A549 (cell line): ENCODE data around the gene LIPI. TPM values are rescaled to one million over a fixed set of nuclear protein-coding genes. Genes with fewer than 3 reads are reported as not detected.

Experiments used
- ATAC-seq, 2 experiments: fragments of 200-7000 bp in 1 of 2; fragments of >200 bp in 1 of 2; cut with Nextera tagmentation in 1 of 2; cut with Tn5 transposase in 1 of 2; 3 replicates each; pipeline versions ENCODE4 v1.8.0 to v1.9.1; 2018 to 2020; ENCODE audit warnings: mild to moderate bottlenecking in 1 of 2, moderate library complexity in 1 of 2
- CTCF ChIA-PET: fragments of 300-600 bp; sonication (Branson Sonifier 250); formaldehyde crosslinking; extraction: SDS; loops from one replicate; lab custom pipeline; 2021; ENCODE audit warnings: antibody characterized with exemption, inconsistent platforms; lab: Yijun Ruan, JAX
- POLR2A ChIA-PET: fragments of 350-600 bp; formaldehyde crosslinking; extraction: SDS; loops from one replicate; lab custom pipeline; 2021; ENCODE audit warnings: antibody characterized with exemption, inconsistent platforms; lab: Yijun Ruan, JAX
- DNase-seq, 2 experiments: peaks; one replicate each; pipeline versions ENCODE4 v3.0.0 to v3.0.0-alpha.2; 2011 to 2016; ENCODE audit warnings: low read depth in 1 of 2, low spot score in 1 of 2
- FAIRE-seq: peaks from 2 replicates; lab custom pipeline; 2011; peaks lifted over from hg19 to GRCh38; lab: Jason Lieb, UNC
- H3K27ac ChIP-seq, 2 experiments: fragments of >200 bp; sonication (Bioruptor Twin); formaldehyde crosslinking; 3 replicates each; pipeline ENCODE4 v1.5.1; 2016 to 2017
- H3K4me1 ChIP-seq: fragments of >200 bp; sonication (Bioruptor Twin); formaldehyde crosslinking; 3 replicates; pipeline ENCODE4 v1.6.1; 2016
- H3K4me2 ChIP-seq: fragments of >200 bp; sonication (Bioruptor Twin); formaldehyde crosslinking; 3 replicates; pipeline ENCODE4 v1.6.1; 2016
- H3K4me3 ChIP-seq: fragments of >200 bp; sonication (Bioruptor Twin); formaldehyde crosslinking; 3 replicates; pipeline ENCODE4 v1.5.1; 2016
- H3K9me3 ChIP-seq: fragments of >200 bp; sonication (Bioruptor Twin); formaldehyde crosslinking; 3 replicates; pipeline ENCODE4 v1.6.1; 2016
- ATOH8 ChIP-seq: fragments of 250-450 bp; sonication (Bioruptor Pico); IDR thresholded peaks from 2 replicates; pipeline ENCODE4 v1.5.0; 2020; ENCODE audit warnings: low read depth, mild to moderate bottlenecking, moderate library complexity
- BCL3 ChIP-seq: fragments of >200 bp; sonication (Bioruptor Twin); formaldehyde crosslinking; IDR thresholded peaks from 3 replicates; pipeline ENCODE4 v1.6.1; 2016
- CBX2 ChIP-seq: fragments of 200-600 bp; sonication (generic); IDR thresholded peaks from 2 replicates; pipeline ENCODE4 v1.6.1; 2016; ENCODE audit warnings: low read depth, mild to moderate bottlenecking, borderline replicate concordance
- CHD2 ChIP-seq: fragments of 150-350 bp; IDR thresholded peaks from 2 replicates; pipeline ENCODE4 v1.6.1; 2014; ENCODE audit warnings: low read length; ENCODE audit not compliant: partially characterized antibody
- CHD4 ChIP-seq: fragments of 200-600 bp; sonication (generic); IDR thresholded peaks from 2 replicates; pipeline ENCODE4 v1.6.1; 2016; ENCODE audit warnings: antibody characterized with exemption, mild to moderate bottlenecking, borderline replicate concordance
- E2F6 ChIP-seq: IDR thresholded peaks from 2 replicates; pipeline ENCODE4 v1.6.1; 2012; ENCODE audit warnings: low read depth, borderline replicate concordance
- EHF ChIP-seq: fragments of 250-450 bp; sonication (Bioruptor Pico); IDR thresholded peaks from 2 replicates; pipeline ENCODE4 v1.5.0; 2020; ENCODE audit warnings: mild to moderate bottlenecking
- EHMT2 ChIP-seq: fragments of 200-600 bp; sonication (generic); IDR thresholded peaks from 2 replicates; pipeline ENCODE4 v1.6.1; 2016; ENCODE audit warnings: antibody characterized with exemption, low read depth, mild to moderate bottlenecking, moderate library complexity
- ESRRA ChIP-seq: fragments of 150-350 bp; IDR thresholded peaks from 2 replicates; pipeline ENCODE4 v1.6.1; 2014; ENCODE audit warnings: mild to moderate bottlenecking, low read length, borderline replicate concordance
- FOSB ChIP-seq: fragments of 250-450 bp; sonication (Bioruptor Pico); IDR thresholded peaks from 2 replicates; pipeline ENCODE4 v1.5.0; 2020; ENCODE audit warnings: mild to moderate bottlenecking, moderate library complexity
- FOXS1 ChIP-seq: fragments of 250-450 bp; sonication (Bioruptor Pico); IDR thresholded peaks from 2 replicates; pipeline ENCODE4 v1.5.0; 2020; ENCODE audit warnings: mild to moderate bottlenecking, moderate library complexity
- GATA3 ChIP-seq: IDR thresholded peaks from 2 replicates; pipeline ENCODE4 v1.6.1; 2012; ENCODE audit warnings: borderline replicate concordance
- HDAC2 ChIP-seq: fragments of 200-600 bp; sonication (generic); IDR thresholded peaks from 2 replicates; pipeline ENCODE4 v1.6.1; 2016
- HES2 ChIP-seq: fragments of >200 bp; sonication (Bioruptor Twin); formaldehyde crosslinking; IDR thresholded peaks from 2 replicates; pipeline ENCODE4 v1.6.1; 2016
- HOXA7 ChIP-seq: fragments of 250-450 bp; sonication (Bioruptor Pico); IDR thresholded peaks from 2 replicates; pipeline ENCODE4 v1.5.0; 2020; ENCODE audit warnings: mild to moderate bottlenecking, moderate library complexity
- HOXB5 ChIP-seq: fragments of 250-450 bp; sonication (Bioruptor Pico); IDR thresholded peaks from 2 replicates; pipeline ENCODE4 v1.5.0; 2020; ENCODE audit warnings: mild to moderate bottlenecking, moderate library complexity
- MAFK ChIP-seq: fragments of 450-650 bp; IDR thresholded peaks from 2 replicates; pipeline ENCODE4 v1.6.1; 2014; ENCODE audit not compliant: partially characterized antibody
- MAX ChIP-seq: IDR thresholded peaks from 2 replicates; pipeline ENCODE4 v1.6.1; 2012
- MAZ ChIP-seq: fragments of 150-350 bp; IDR thresholded peaks from 2 replicates; pipeline ENCODE4 v1.6.1; 2014; ENCODE audit warnings: antibody characterized with exemption, low read depth, low read length, borderline replicate concordance
- NFE2L2 ChIP-seq: fragments of 150-350 bp; conservative IDR thresholded peaks from 2 replicates; pipeline ENCODE4 v1.6.1; 2014; ENCODE audit warnings: low read length
- NR3C1 ChIP-seq: fragments of >200 bp; sonication (Bioruptor Twin); formaldehyde crosslinking; IDR thresholded peaks from 3 replicates; pipeline ENCODE4 v1.6.1; 2017
- PHF8 ChIP-seq: fragments of 200-600 bp; sonication (generic); IDR thresholded peaks from 2 replicates; pipeline ENCODE4 v1.6.1; 2016; ENCODE audit warnings: low read depth, mild to moderate bottlenecking, antibody characterized with exemption, moderate library complexity, borderline replicate concordance
- POLR2A ChIP-seq: IDR thresholded peaks from 2 replicates; pipeline ENCODE4 v1.6.1; 2012; ENCODE audit warnings: mild to moderate bottlenecking, low read length
- RARB ChIP-seq: fragments of 250-450 bp; sonication (Bioruptor Pico); IDR thresholded peaks from 2 replicates; pipeline ENCODE4 v1.8.0; 2021; ENCODE audit warnings: mild to moderate bottlenecking, moderate library complexity
- RFX5 ChIP-seq: fragments of 450-650 bp; IDR thresholded peaks from 2 replicates; pipeline ENCODE4 v1.7.1; 2014; ENCODE audit warnings: antibody characterized with exemption, mild to moderate bottlenecking, moderate library complexity
- SREBF2 ChIP-seq: fragments of 450-650 bp; IDR thresholded peaks from 2 replicates; pipeline ENCODE4 v1.6.1; 2014; ENCODE audit warnings: mild to moderate bottlenecking, moderate library complexity
- USF2 ChIP-seq: fragments of 450-650 bp; IDR thresholded peaks from 2 replicates; pipeline ENCODE4 v1.6.1; 2014; ENCODE audit warnings: antibody characterized with exemption
- WGBS: methylation state at CpG from one replicate; pipeline ENCODE4 v1.1.6; 2017; ENCODE audit errors: missing lambda C conversion rate; 5-methylcytosine and 5-hydroxymethylcytosine counted together
- polyA plus RNA-seq, 4 experiments: library from polyadenylated mRNA; depleted of rRNA in 3 of 4; stranded (reverse); fragments of >200 nt; fragmentation: RNase III in 1 of 4; extraction: RNeasy Plus Mini Kit Qiagen cat#74134 plus additional on column Dnase treatment in 1 of 4; gene quantifications; 2 replicates in 3 of 4; 3 replicates in 1 of 4; pipeline ENCODE4 v1.2.3, GENCODE V29; 2011 to 2017

The LIPI gene
- polyA plus RNA-seq, 2 of the 4 experiments (the other 2 are of a cell fraction): not detected

GRCh38 chr21:14078746-14079375 lies 131.9 kb downstream of the LIPI start:
- no peak for ATAC-seq
- Histone ChIP-seq H3K4me1 (no peaks in the 10 kb centered on the region), H3K9me3 (no peaks in the 10 kb centered on the region), H3K4me2 (no peak overlapping the region), H3K27ac (no peak overlapping the region), H3K4me3 (no peak overlapping the region)
- CTCF ChIA-PET: no interaction called here
- no peak for FAIRE-seq
- WGBS: 90% methylated on average over 23 of the region's 40 CpGs
- no peak for DNase-seq
- TF ChIP-seq SREBF2 (no peak), GATA3 (no peak), MAFK (no peak), HOXA7 (no peak), E2F6 (no peak), MAZ (no peak), EHMT2 (no peak), BCL3 (no peak), EHF (CRISPR knock-in tag) (no peak), HOXB5 (no peak), CHD4 (no peak), POLR2A (no peak), RFX5 (no peak), HDAC2 (no peak)
- POLR2A ChIA-PET: no interaction called here

GRCh38 chr21:14076143-14076806 lies 134.5 kb downstream of the LIPI start:
- WGBS: 97% methylated on average over 11 of the region's 32 CpGs
- H3K9me3 ChIP-seq: no peaks in the 10 kb centered on the region
- POLR2A ChIA-PET: no interaction called here

GRCh38 chr21:14075346-14076142 lies 135.2 kb downstream of the LIPI start:
- TF ChIP-seq USF2 (no peak), EHF (CRISPR knock-in tag) (no peak), CHD4 (no peak), NR3C1 (no peak)
- no peaks in the 10 kb centered on the region for H3K9me3 ChIP-seq
- no peak overlapping the region for H3K4me3 ChIP-seq
- ATAC-seq (no peak), FAIRE-seq (no peak), DNase-seq (no peak)
- H3K4me2 ChIP-seq: no peak overlapping the region
- POLR2A ChIA-PET: no interaction called here
- H3K4me1 ChIP-seq: no peaks in the 10 kb centered on the region
- CTCF ChIA-PET: no interaction called here
- no peak overlapping the region for H3K27ac ChIP-seq
- WGBS: 98% methylated on average over 19 of the region's 32 CpGs

More at GRCh38 chr21:14076143-14076806, 134.5 kb downstream of the LIPI start:
- no peak overlapping the region for H3K4me3 ChIP-seq
- ATAC-seq: no peak
- DNase-seq: no peak
- no peak overlapping the region for H3K27ac ChIP-seq
- H3K4me1 ChIP-seq: no peaks in the 10 kb centered on the region
- H3K4me2 ChIP-seq: no peak overlapping the region
- no peak for FAIRE-seq
- CTCF ChIA-PET: no interaction called here
- TF ChIP-seq EHMT2: no peak

- H3K9me3 ChIP-seq: no peaks in the 10 kb centered on the region
- CTCF ChIA-PET: no interaction called here
- POLR2A ChIA-PET: no interaction called here
- no peak overlapping the region for H3K4me2 ChIP-seq
- no peak for ATAC-seq
- H3K4me3 ChIP-seq: no peak overlapping the region
- H3K4me1 ChIP-seq: no peaks in the 10 kb centered on the region
- FAIRE-seq: no peak
- no peak overlapping the region for H3K27ac ChIP-seq
- WGBS: 97% methylated on average over 17 of the region's 17 CpGs
- DNase-seq: no peak
- no peak for TF ChIP-seq ATOH8
- TF ChIP-seq ESRRA: no peak
- no peak for TF ChIP-seq NFE2L2
- TF ChIP-seq FOXS1 (CRISPR knock-in tag): no peak
- no peak for TF ChIP-seq RARB
- TF ChIP-seq FOSB: no peak
- no peak for TF ChIP-seq MAX
- no peak for TF ChIP-seq POLR2A
- no peak for TF ChIP-seq CHD2
- TF ChIP-seq PHF8: no peak
- no peak for TF ChIP-seq CBX2
- no peak for TF ChIP-seq EHF (CRISPR knock-in tag)
- no peak for TF ChIP-seq NR3C1
- TF ChIP-seq HES2: no peak
- TF ChIP-seq MAZ: no peak
Observed at GRCh38 chr21:14074177-14074576, 136.6 kb downstream of the LIPI start.
